GM18951 (cell line): ENCODE results near the gene ZNF296.
A peak's percentile ranks its signal among the peaks of the same experiment; 100 is the strongest.

Source experiments
- POLR2A ChIP-seq: IDR thresholded peaks from 4 replicates; pipeline ENCODE4 v1.6.1; 2011; ENCODE audit warnings: mild to moderate bottlenecking; ENCODE audit not compliant: insufficient read length, insufficient read depth; ENCODE audit errors: extremely low read depth
- in situ Hi-C: fragments of 300-500 bp; cut with MboI; formaldehyde crosslinking; loops from one replicate; pipeline ENCODE4 v1.12.0; 2022; ENCODE audit warnings: low sequenced_read_pairs, mixed read lengths, inconsistent platforms; ENCODE audit not compliant: unreplicated experiment

Gene ZNF296

GRCh38 chr19:45098521-45099466, 22.5 kb upstream of the ZNF296 start:
- no peak for TF ChIP-seq POLR2A
- in situ Hi-C loops = no loop called here

- in situ Hi-C loops = no loop called here
- TF ChIP-seq POLR2A = no peak
These were observed 21.7 kb upstream of the ZNF296 start for GRCh38 chr19:45097776-45098520.

- in situ Hi-C loops = no loop called here
- no peak for TF ChIP-seq POLR2A
These were observed 21.1 kb upstream of the ZNF296 start for GRCh38 chr19:45097450-45097775.

GRCh38 chr19:45096700-45097099, 20.4 kb upstream of the ZNF296 start:
- TF ChIP-seq POLR2A = no peak
- in situ Hi-C loops = no loop called here

GRCh38 chr19:45095496-45096413, 19.5 kb upstream of the ZNF296 start:
- in situ Hi-C loops = no loop called here
- TF ChIP-seq POLR2A = no peak

- in situ Hi-C loops = no loop called here
- TF ChIP-seq POLR2A = no peak
These were observed 18.4 kb upstream of the ZNF296 start for GRCh38 chr19:45094707-45095106.

- TF ChIP-seq POLR2A = no peak
- in situ Hi-C loops = no loop called here
These were observed 17.9 kb upstream of the ZNF296 start for GRCh38 chr19:45094137-45094536.

GRCh38 chr19:45092747-45093678, 16.7 kb upstream of the ZNF296 start, which contains the start of gene PPP1R37:
Gene PPP1R37, plus strand, starts transcription at chr19:45093179. Its CDS starts 147 bp downstream, at chr19:45093326.
- TF ChIP-seq POLR2A = peak; percentile 60
- in situ Hi-C loops = no loop called here

GRCh38 chr19:45091031-45091923, 15.0 kb upstream of the ZNF296 start:
- TF ChIP-seq POLR2A = peak; percentile 70
- in situ Hi-C loops = no loop called here

- TF ChIP-seq POLR2A = no peak
- in situ Hi-C loops = no loop called here
These were observed 14.3 kb upstream of the ZNF296 start for GRCh38 chr19:45090606-45091005.

GRCh38 chr19:45090034-45090433, 13.8 kb upstream of the ZNF296 start:
- in situ Hi-C loops = no loop called here

More at GRCh38 chr19:45090034-45090433, 13.8 kb upstream of the ZNF296 start:
- TF ChIP-seq POLR2A = no peak
